IMR-90 (cell line): ENCODE measurements around the gene TRIM27. TPM values are rescaled to one million over a fixed set of nuclear protein-coding genes. Genes with fewer than 3 reads are reported as not detected.
"Not testable (repeated sequence)": the region's sequence is repeated elsewhere in the genome, so short reads cannot be mapped to it uniquely, and the experiment has no call there.

Experiments used
- ATAC-seq: fragments of 200-7000 bp; cut with Tn5 transposase; 2 replicates; pipeline ENCODE4 v1.9.1; 2020; ENCODE audit warnings: low read depth, mild to moderate bottlenecking, moderate library complexity
- BruUV-seq: library from RNA; stranded (reverse); fragments of 400-500 nt; replicated peaks from 2 replicates; lab custom pipeline; 2021; lab: Mats Ljungman, UMichigan
- CTCF ChIA-PET: fragments of 300-600 bp; formaldehyde crosslinking; extraction: SDS; loops from one replicate; lab custom pipeline; 2021; ENCODE audit warnings: antibody characterized with exemption; lab: Yijun Ruan, JAX
- POLR2A ChIA-PET: fragments of 300-600 bp; sonication (Branson Sonifier 250); formaldehyde crosslinking; loops from one replicate; lab custom pipeline; 2022; ENCODE audit warnings: antibody characterized with exemption; ENCODE audit not compliant: unreplicated experiment; lab: Charles Lee
- DNase-seq: peaks from one replicate; pipeline ENCODE4 v3.0.0; 2013
- H2AFZ ChIP-seq: replicated peaks from 2 replicates; pipeline ENCODE3; 2013; ENCODE audit warnings: low read length, mild to moderate bottlenecking; ENCODE audit not compliant: poor library complexity
- H2AK5ac ChIP-seq: 2 replicates; pipeline ENCODE4 v1.6.1; 2013; ENCODE audit warnings: low read depth, low read length, inconsistent platforms
- H2AK9ac ChIP-seq: replicated peaks from 2 replicates; pipeline ENCODE3; 2013; ENCODE audit warnings: mild to moderate bottlenecking, low read depth, low read length, moderate library complexity; ENCODE audit not compliant: poor library complexity
- H2BK120ac ChIP-seq: 2 replicates; pipeline ENCODE4 v1.6.1; 2013; ENCODE audit warnings: low read depth, low read length, inconsistent platforms
- H2BK15ac ChIP-seq: 3 replicates; pipeline ENCODE4 v1.6.1; 2013; ENCODE audit warnings: low read depth, low read length, inconsistent platforms
- H2BK20ac ChIP-seq: 2 replicates; pipeline ENCODE4 v1.6.1; 2013; ENCODE audit warnings: low read depth, mild to moderate bottlenecking, inconsistent platforms, low read length, moderate library complexity
- H2BK5ac ChIP-seq: 2 replicates; pipeline ENCODE4 v1.6.1; 2013; ENCODE audit warnings: mild to moderate bottlenecking, low read depth, low read length, inconsistent platforms; ENCODE audit not compliant: poor library complexity, severe bottlenecking
- H3K14ac ChIP-seq: replicated peaks from 2 replicates; pipeline ENCODE4 v1.6.1; 2013; ENCODE audit warnings: low read depth, low read length, inconsistent platforms
- H3K18ac ChIP-seq: 2 replicates; pipeline ENCODE4 v1.6.1; 2013; ENCODE audit warnings: low read depth, low read length, control low read depth
- H3K23ac ChIP-seq: 2 replicates; pipeline ENCODE4 v1.6.1; 2013; ENCODE audit warnings: low read depth, low read length, inconsistent platforms
- H3K27ac ChIP-seq: 2 replicates; pipeline ENCODE4 v1.5.1; 2013; ENCODE audit warnings: mild to moderate bottlenecking, control low read depth, low read length; ENCODE audit not compliant: insufficient read depth
- H3K27me3 ChIP-seq: 2 replicates; pipeline ENCODE4 v1.6.1; 2013; ENCODE audit warnings: low read length; ENCODE audit not compliant: control insufficient read depth, insufficient read depth
- H3K36me3 ChIP-seq: 2 replicates; pipeline ENCODE4 v1.6.1; 2013; ENCODE audit warnings: low read length, mixed read lengths; ENCODE audit not compliant: control insufficient read depth, insufficient read depth
- H3K4ac ChIP-seq: 2 replicates; pipeline ENCODE4 v1.6.1; 2013; ENCODE audit warnings: low read depth, low read length, inconsistent platforms
- H3K4me1 ChIP-seq: 2 replicates; pipeline ENCODE4 v1.6.1; 2013; ENCODE audit warnings: low read length, mixed read lengths; ENCODE audit not compliant: control insufficient read depth, insufficient read depth
- H3K4me2 ChIP-seq: 2 replicates; pipeline ENCODE4 v1.6.1; 2013; ENCODE audit warnings: low read depth, mild to moderate bottlenecking, control low read depth, low read length, moderate library complexity
- H3K4me3 ChIP-seq: 2 replicates; pipeline ENCODE4 v1.5.1; 2013; ENCODE audit warnings: low read depth, mild to moderate bottlenecking, control low read depth, low read length, moderate library complexity; ENCODE audit not compliant: insufficient read depth
- H3K56ac ChIP-seq: 2 replicates; pipeline ENCODE4 v1.6.1; 2013; ENCODE audit warnings: low read length, inconsistent platforms; ENCODE audit not compliant: insufficient read depth; ENCODE audit errors: extremely low read depth
- H3K79me1 ChIP-seq, 2 experiments: 2 replicates each; pipeline ENCODE4 v1.6.1; 2013; ENCODE audit warnings: low read length in 2 of 2, inconsistent platforms in 1 of 2, low read depth in 1 of 2
- H3K9ac ChIP-seq: 2 replicates; pipeline ENCODE4 v1.6.1; 2013; ENCODE audit warnings: low read depth, low read length, control low read depth
- H3K9me1 ChIP-seq: 2 replicates; pipeline ENCODE4 v1.6.1; 2013; ENCODE audit warnings: low read length, inconsistent platforms; ENCODE audit not compliant: insufficient read depth
- H3K9me3 ChIP-seq: 2 replicates; pipeline ENCODE4 v1.6.1; 2013; ENCODE audit warnings: low read length; ENCODE audit not compliant: control insufficient read depth, insufficient read depth
- H4K20me1 ChIP-seq: 2 replicates; pipeline ENCODE4 v1.6.1; 2013; ENCODE audit warnings: low read length, inconsistent platforms; ENCODE audit not compliant: insufficient read depth
- H4K5ac ChIP-seq: 2 replicates; pipeline ENCODE4 v1.6.1; 2013; ENCODE audit warnings: mild to moderate bottlenecking, low read depth, low read length, control low read depth
- H4K8ac ChIP-seq, 2 experiments: 2 replicates each; pipeline ENCODE4 v1.6.1; 2013; ENCODE audit warnings: low read depth in 2 of 2, low read length in 2 of 2, control low read depth in 1 of 2, inconsistent platforms in 1 of 2
- H4K91ac ChIP-seq: 2 replicates; pipeline ENCODE4 v1.6.1; 2013; ENCODE audit warnings: low read depth, low read length, inconsistent platforms; ENCODE audit not compliant: insufficient read depth
- MAZ ChIP-seq: IDR thresholded peaks from 2 replicates; pipeline ENCODE4 v1.6.1; 2012; ENCODE audit warnings: low read depth, mild to moderate bottlenecking, low read length, improper control_type of control experiment, moderate library complexity, borderline replicate concordance
- RCOR1 ChIP-seq: IDR thresholded peaks from 2 replicates; pipeline ENCODE4 v1.6.1; 2012; ENCODE audit warnings: mild to moderate bottlenecking, low read length, improper control_type of control experiment; ENCODE audit not compliant: insufficient replicate concordance
- SMC3 ChIP-seq: fragments of 150-350 bp; IDR thresholded peaks from 2 replicates; pipeline ENCODE4 v1.6.1; 2016; ENCODE audit warnings: low read depth, mild to moderate bottlenecking, antibody characterized with exemption, low read length, moderate library complexity
- WGBS, 2 experiments: methylation state at CpG; one replicate each; pipeline versions ENCODE4 v1.1.5 to v1.1.7; 2013; ENCODE audit warnings: missing lambda C conversion rate in 2 of 2; ENCODE audit not compliant: insufficient read length in 1 of 2; ENCODE audit errors: extremely low coverage in 2 of 2; 5-methylcytosine and 5-hydroxymethylcytosine counted together
- dilution Hi-C: fragments of 300-500 bp; cut with HindIII; formaldehyde crosslinking; loops from one replicate; pipeline ENCODE4 v1.14.3; 2018; ENCODE audit warnings: low sequenced_read_pairs; ENCODE audit not compliant: unreplicated experiment
- in situ Hi-C: fragments of 300-500 bp; cut with MboI; formaldehyde crosslinking; loops from 3 replicates; pipeline ENCODE4 v1.14.3; 2019; ENCODE audit warnings: low sequenced_read_pairs, inconsistent platforms, mixed read lengths
- intact Hi-C: fragments of 100-400 bp; cut with micrococcal nuclease; formaldehyde crosslinking; loops from 2 replicates; pipeline ENCODE4 v1.10.0; 2022
- polyA plus RNA-seq, 3 experiments: library from polyadenylated mRNA; depleted of rRNA; stranded (reverse); fragments of >200 nt; gene quantifications; 2 replicates each; pipeline ENCODE4 v1.2.3, GENCODE V29; 2012; ENCODE audit warnings: low replicate concordance in 1 of 3
- total RNA-seq: library from RNA; depleted of rRNA; stranded (reverse); fragments of >200 nt; gene quantifications from 2 replicates; pipeline ENCODE4 v1.2.3, GENCODE V29; 2012

TRIM27 gene
- total and polyA plus RNA-seq, 2 of the 4 experiments (the other 2 are of a cell fraction), result 44.4 to 48.0 TPM

DNA sequence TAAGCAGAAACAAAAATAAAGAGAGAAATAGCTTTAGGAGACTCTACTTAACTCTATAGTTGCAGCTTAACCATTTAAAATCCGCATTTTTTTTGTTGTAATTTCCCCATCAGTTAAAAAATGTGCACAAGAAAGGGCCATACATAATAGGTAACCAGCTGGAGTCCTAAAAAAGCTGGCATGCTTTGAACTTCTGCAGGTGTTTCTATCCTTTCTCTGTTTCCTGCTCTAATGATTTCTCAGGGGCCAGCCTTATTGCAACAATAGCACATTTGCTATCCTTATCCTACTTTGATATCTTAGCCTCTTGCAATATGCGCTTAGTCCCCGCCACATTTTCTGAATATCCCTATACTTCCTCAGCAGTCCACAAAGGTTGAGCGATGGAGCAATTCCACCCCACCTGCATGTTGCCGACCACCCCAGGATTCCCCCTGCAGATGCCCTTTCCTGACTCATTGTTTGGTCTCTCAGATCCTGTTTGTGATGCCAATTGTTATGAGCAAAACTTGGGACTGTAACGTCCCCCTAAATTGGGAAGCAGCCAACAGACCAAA is 48.5 kb downstream of the TRIM27 start:
- POLR2A ChIA-PET, result no interaction called here
- Histone ChIP-seq H4K91ac (no peak overlapping the region), H2BK15ac (no peak overlapping the region), H3K4me1 (no peaks in the 10 kb centered on the region), H3K9ac (no peak overlapping the region), H2BK5ac (no peak overlapping the region), H2BK20ac (no peak overlapping the region), H3K23ac (no peak overlapping the region), H3K27ac (no peak overlapping the region), H3K36me3 (no peaks in the 10 kb centered on the region), H3K56ac (no peak overlapping the region), H2BK120ac (no peak overlapping the region), H3K14ac (no peak overlapping the region), H4K5ac (no peak overlapping the region), H4K8ac (no peak overlapping the region), H3K4me3 (no peak overlapping the region), H3K9me3 (no peaks in the 10 kb centered on the region), H3K27me3 (peaks cover 3% of the 10 kb centered on the region; the same call in 1 of the 2 replicates), H2AK5ac (no peak overlapping the region), H2AFZ (no peak overlapping the region), H3K4me2 (no peak overlapping the region), H3K4ac (no peak overlapping the region), H3K18ac (no peak overlapping the region), H3K79me1 (no peaks in the 10 kb centered on the region), H4K20me1 (no peaks in the 10 kb centered on the region), H3K9me1 (no peaks in the 10 kb centered on the region), H2AK9ac (no peak overlapping the region)
- WGBS, 2 experiments, result 56% methylated on average over 4 of the region's 6 CpGs; no CpG with 5 or more reads in 1 of the 2 experiments
- no peak for DNase-seq
- no TSS peak for BruUV-seq
- dilution Hi-C loops, result no loop called here
- no peak for ATAC-seq
- intact Hi-C loops, result no loop called here
- TF ChIP-seq MAZ (no peak), RCOR1 (no peak), SMC3 (no peak)
- in situ Hi-C loops, result no loop called here
- CTCF ChIA-PET, result no interaction called here

DNA sequence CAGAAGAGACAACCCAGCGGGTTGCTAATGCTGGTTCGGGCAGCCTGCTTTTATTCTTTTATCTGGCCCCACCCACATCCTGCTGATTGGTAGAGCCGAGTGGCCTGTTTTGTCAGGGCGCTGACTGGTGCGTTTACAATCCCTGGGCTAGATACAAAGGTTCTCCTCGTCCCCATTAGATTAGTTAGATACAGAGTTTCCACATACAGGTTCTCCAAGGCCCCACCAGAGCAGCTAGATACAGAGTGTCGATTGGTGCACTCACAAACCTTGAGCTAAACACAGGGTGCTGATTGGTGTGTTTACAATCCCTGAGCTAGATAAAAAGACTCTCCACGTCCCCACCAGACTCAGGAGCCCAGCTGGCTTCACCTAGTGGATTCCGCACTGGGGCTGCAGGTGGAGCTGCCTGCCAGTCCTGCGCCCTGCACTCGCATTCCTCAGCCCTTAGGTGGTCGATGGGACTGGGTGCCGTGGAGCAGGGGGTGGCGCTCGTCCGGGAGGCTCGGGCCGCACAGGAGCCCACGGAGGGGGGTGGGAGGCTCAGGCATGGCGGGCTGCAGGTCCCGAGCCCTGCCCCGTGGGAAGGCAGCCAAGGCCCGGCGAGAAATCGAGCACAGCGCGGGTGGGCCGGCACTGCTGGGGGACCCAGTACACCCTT is 51.5 kb downstream of the TRIM27 start:
- H3K4me3 ChIP-seq, H3K9me3 ChIP-seq, ATAC-seq, DNase-seq, H3K79me1 ChIP-seq, H2AK5ac ChIP-seq, H2BK120ac ChIP-seq, H3K4me1 ChIP-seq, H2AK9ac ChIP-seq, H3K27me3 ChIP-seq, in situ Hi-C loops, H3K27ac ChIP-seq, H3K4me2 ChIP-seq, H3K9ac ChIP-seq, H4K8ac ChIP-seq, intact Hi-C loops, H3K18ac ChIP-seq, H2BK15ac ChIP-seq, H2AFZ ChIP-seq, H4K20me1 ChIP-seq, H3K56ac ChIP-seq, H4K91ac ChIP-seq, H3K9me1 ChIP-seq, H2BK5ac ChIP-seq, POLR2A ChIA-PET, H4K5ac ChIP-seq, H2BK20ac ChIP-seq, H3K23ac ChIP-seq, BruUV-seq, H3K4ac ChIP-seq, dilution Hi-C loops, H3K14ac ChIP-seq, H3K36me3 ChIP-seq: not testable (repeated sequence)
- no CpG with 5 or more reads among the region's 28 CpGs for WGBS, 2 experiments
- CTCF ChIA-PET, result interaction anchor here (0.6 kb wide), 1 partner anchor 9 kb away, joined by 7 read pairs; no protein-coding TSS in a partner anchor
